Renal pelvis (tissue), 4 donors: Measurements from ENCODE around the gene AHRR. TPM values are rescaled to one million over a fixed set of nuclear protein-coding genes. Genes with fewer than 3 reads are reported as not detected.
"Not testable (repeated sequence)": the region's sequence is repeated elsewhere in the genome, so short reads cannot be mapped to it uniquely, and the experiment has no call there.

Source experiments
- DNase-seq: peaks from one replicate; pipeline ENCODE4 v3.0.0-alpha.2; 2013
- polyA plus RNA-seq, 3 donors: library from polyadenylated mRNA; unstranded; fragments of 120-200 nt; gene quantifications; one replicate each; pipeline ENCODE4 v1.2.1, GENCODE V29; 2013; ENCODE audit not compliant: insufficient read length in 3 of 3

The AHRR gene
- polyA plus RNA-seq, 3 donors: 2.4 to 3.6 (median 2.8) TPM

- no peak for DNase-seq
These were observed 16.5 kb upstream of the AHRR start for GRCh38 chr5:305050-305449.

- no peak for DNase-seq
These were observed 16.1 kb upstream of the AHRR start for GRCh38 chr5:305459-305858.

GRCh38 chr5:306011-306805 is 15.3 kb upstream of the AHRR start:
- no peak for DNase-seq

- no peak for DNase-seq
These were observed 14.2 kb upstream of the AHRR start for GRCh38 chr5:307306-307705.

- DNase-seq: no peak
These were observed 13.5 kb upstream of the AHRR start for GRCh38 chr5:307794-308579.

GRCh38 chr5:308672-309271 is 12.7 kb upstream of the AHRR start:
- DNase-seq: no peak

- DNase-seq: not testable (repeated sequence)
These were observed 11.7 kb upstream of the AHRR start for GRCh38 chr5:309831-310230.

GRCh38 chr5:310516-310915 is 11.0 kb upstream of the AHRR start:
- DNase-seq: no peak

GRCh38 chr5:310941-311434 is 10.5 kb upstream of the AHRR start:
- no peak for DNase-seq

- no peak for DNase-seq
These were observed 9.6 kb upstream of the AHRR start for GRCh38 chr5:311963-312362.

- DNase-seq: no peak
These were observed 8.7 kb upstream of the AHRR start for GRCh38 chr5:312845-313244.

- DNase-seq: no peak
These were observed 8.2 kb upstream of the AHRR start for GRCh38 chr5:313265-313664.

GRCh38 chr5:313806-314376 is 7.6 kb upstream of the AHRR start:
- DNase-seq: no peak

- DNase-seq: no peak
These were observed 6.6 kb upstream of the AHRR start for GRCh38 chr5:314676-315487.

- DNase-seq: no peak
These were observed 5.9 kb upstream of the AHRR start for GRCh38 chr5:315488-316209.

GRCh38 chr5:316210-317085 is 5.1 kb upstream of the AHRR start:
- no peak for DNase-seq

- no peak for DNase-seq
These were observed 4.3 kb upstream of the AHRR start for GRCh38 chr5:317086-317811.

GRCh38 chr5:318341-318897 is 3.1 kb upstream of the AHRR start:
- no peak for DNase-seq
